Ishikawa (cell line): ENCODE measurements around the gene PRRC2B.
A peak's percentile ranks its signal among the peaks of the same experiment; 100 is the strongest.

Source experiments
- FOXM1 ChIP-seq: IDR thresholded peaks from 2 replicates; pipeline ENCODE4 v1.6.1; 2012; ENCODE audit warnings: low read depth, borderline replicate concordance
- TAF1 ChIP-seq: IDR thresholded peaks from 2 replicates; pipeline ENCODE4 v1.6.1; 2012; ENCODE audit warnings: low read depth, mild to moderate bottlenecking
- YY1 ChIP-seq: IDR thresholded peaks from 2 replicates; pipeline ENCODE4 v1.6.1; 2012; ENCODE audit warnings: low read depth
- TF ChIP-seq, protein P1 (sequence below): IDR thresholded peaks from 2 replicates; pipeline ENCODE4 v1.6.1; 2012

GRCh38 chr9:131382850-131383729 is 10.8 kb upstream of the PRRC2B start:
- TF ChIP-seq, protein P1, sequence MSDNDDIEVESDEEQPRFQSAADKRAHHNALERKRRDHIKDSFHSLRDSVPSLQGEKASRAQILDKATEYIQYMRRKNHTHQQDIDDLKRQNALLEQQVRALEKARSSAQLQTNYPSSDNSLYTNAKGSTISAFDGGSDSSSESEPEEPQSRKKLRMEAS: peak; percentile 70
- TF ChIP-seq TAF1: 0 out of 2 replicates have a peak, but pooled peaks have one; percentile 12
- TF ChIP-seq YY1: no peak
- TF ChIP-seq FOXM1: peak; percentile 46; the same call in 1 of the 2 replicates
